ENCODE measurements around the gene ITPKA.

The ITPKA gene

GRCh38 chr15:41520636-41521035, 27.0 kb downstream of the ITPKA start:
- no peak overlapping the region for H3K4me3 ChIP-seq (ENCODE audit: severe bottlenecking)
- no peak for ATAC-seq (ENCODE audit: low read depth)
- peaks cover 4% of the 10 kb centered on the region for H3K36me3 ChIP-seq (ENCODE audit: low read depth)
- H3K27me3 ChIP-seq (ENCODE audit: insufficient read depth, poor library complexity, severe bottlenecking): no peaks in the 10 kb centered on the region
- H3K4me1 ChIP-seq (ENCODE audit: insufficient read depth, poor library complexity, severe bottlenecking): no peaks in the 10 kb centered on the region
- no peak overlapping the region for H3K27ac ChIP-seq (ENCODE audit: poor library complexity, severe bottlenecking)
- no peak for TF ChIP-seq CTCF (IDR thresholded peaks at IDR 0.05; ENCODE audit: poor library complexity, severe bottlenecking)
- H3K9me3 ChIP-seq (ENCODE audit: severe bottlenecking): no peaks in the 10 kb centered on the region
- DNase-seq (ENCODE audit: low spot score): no peak

GRCh38 chr15:41521614-41522013, 27.9 kb downstream of the ITPKA start:
- peaks cover 14% of the 10 kb centered on the region for H3K36me3 ChIP-seq (ENCODE audit: low read depth)
- ATAC-seq (ENCODE audit: low read depth) (no peak), DNase-seq (ENCODE audit: low spot score) (no peak)
- no peak overlapping the region for H3K27ac ChIP-seq (ENCODE audit: poor library complexity, severe bottlenecking)
- no peak overlapping the region for H3K4me3 ChIP-seq (ENCODE audit: severe bottlenecking)
- no peaks in the 10 kb centered on the region for H3K9me3 ChIP-seq (ENCODE audit: severe bottlenecking)
- H3K27me3 ChIP-seq (ENCODE audit: insufficient read depth, poor library complexity, severe bottlenecking): no peaks in the 10 kb centered on the region
- TF ChIP-seq CTCF (IDR thresholded peaks at IDR 0.05; ENCODE audit: poor library complexity, severe bottlenecking): no peak
- H3K4me1 ChIP-seq (ENCODE audit: insufficient read depth, poor library complexity, severe bottlenecking): no peaks in the 10 kb centered on the region

- no peak for TF ChIP-seq CTCF (IDR thresholded peaks at IDR 0.05; ENCODE audit: poor library complexity, severe bottlenecking)
- ATAC-seq (ENCODE audit: low read depth): peak; percentile 35; the same call in 2 of the 3 replicates
- H3K4me1 ChIP-seq (ENCODE audit: insufficient read depth, poor library complexity, severe bottlenecking): no peaks in the 10 kb centered on the region
- H3K27me3 ChIP-seq (ENCODE audit: insufficient read depth, poor library complexity, severe bottlenecking): no peaks in the 10 kb centered on the region
- H3K4me3 ChIP-seq (ENCODE audit: severe bottlenecking): no peak overlapping the region
- H3K36me3 ChIP-seq (ENCODE audit: low read depth): peaks cover 29% of the 10 kb centered on the region
- H3K27ac ChIP-seq (ENCODE audit: poor library complexity, severe bottlenecking): no peak overlapping the region
- no peak for DNase-seq (ENCODE audit: low spot score)
- no peaks in the 10 kb centered on the region for H3K9me3 ChIP-seq (ENCODE audit: severe bottlenecking)
Observed at GRCh38 chr15:41523097-41523496, 29.4 kb downstream of the ITPKA start.

- peaks cover 92% of the 10 kb centered on the region for H3K36me3 ChIP-seq (ENCODE audit: low read depth)
- DNase-seq (ENCODE audit: low spot score): no peak
- H3K9me3 ChIP-seq (ENCODE audit: severe bottlenecking): no peaks in the 10 kb centered on the region
- TF ChIP-seq CTCF (IDR thresholded peaks at IDR 0.05; ENCODE audit: poor library complexity, severe bottlenecking): no peak
- H3K27me3 ChIP-seq (ENCODE audit: insufficient read depth, poor library complexity, severe bottlenecking): no peaks in the 10 kb centered on the region
- no peak for ATAC-seq (ENCODE audit: low read depth)
- H3K4me1 ChIP-seq (ENCODE audit: insufficient read depth, poor library complexity, severe bottlenecking): no peaks in the 10 kb centered on the region
- H3K4me3 ChIP-seq (ENCODE audit: severe bottlenecking): no peak overlapping the region
- H3K27ac ChIP-seq (ENCODE audit: poor library complexity, severe bottlenecking): no peak overlapping the region
Observed at GRCh38 chr15:41530363-41530956, 36.8 kb downstream of the ITPKA start.

DNA sequence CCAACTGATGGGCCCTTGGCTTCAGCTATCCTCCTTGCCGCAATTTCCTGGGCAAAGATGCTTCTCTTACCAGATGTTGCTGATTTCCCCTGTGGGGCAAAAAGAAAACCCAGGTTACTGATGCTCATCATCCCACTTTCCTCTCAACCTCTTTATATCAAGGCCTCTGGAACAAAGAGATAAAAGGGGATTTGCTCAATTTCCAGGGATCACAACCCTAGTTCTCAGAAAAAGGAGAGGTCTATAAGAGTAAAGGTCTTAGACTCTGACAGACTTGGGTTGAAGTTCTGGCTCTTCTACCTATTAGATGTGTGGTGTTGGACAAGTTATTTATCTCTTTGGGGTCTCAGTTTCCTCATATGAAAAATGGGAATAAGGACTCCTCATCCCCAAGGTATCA, 41.9 kb downstream of the ITPKA start:
- Histone ChIP-seq H3K27ac (ENCODE audit: poor library complexity, severe bottlenecking) (no peak overlapping the region), H3K4me3 (ENCODE audit: severe bottlenecking) (no peak overlapping the region), H3K4me1 (ENCODE audit: insufficient read depth, poor library complexity, severe bottlenecking) (no peaks in the 10 kb centered on the region), H3K27me3 (ENCODE audit: insufficient read depth, poor library complexity, severe bottlenecking) (no peaks in the 10 kb centered on the region), H3K9me3 (ENCODE audit: severe bottlenecking) (no peaks in the 10 kb centered on the region), H3K36me3 (ENCODE audit: low read depth) (peaks cover 55% of the 10 kb centered on the region)
- ATAC-seq (ENCODE audit: low read depth) (no peak), DNase-seq (ENCODE audit: low spot score) (no peak)
- TF ChIP-seq CTCF (IDR thresholded peaks at IDR 0.05; ENCODE audit: poor library complexity, severe bottlenecking): no peak
